GM23338 (cell line): ENCODE data around the gene STKLD1. TPM values are rescaled to one million over a fixed set of nuclear protein-coding genes. Genes with fewer than 3 reads are reported as not detected.
A peak's percentile ranks its signal among the peaks of the same experiment; 100 is the strongest.

Experiments
- ATAC-seq: fragments of 200-7000 bp; cut with Tn5 transposase; 3 replicates; pipeline ENCODE4 v1.9.1; 2020
- DNase-seq: peaks from one replicate; pipeline ENCODE4 v3.0.0-alpha.2; 2015; ENCODE audit warnings: low spot score
- H2AFZ ChIP-seq: fragments of 200-600 bp; sonication (generic); 2 replicates; pipeline ENCODE4 v1.8.0; 2016; ENCODE audit warnings: antibody characterized with exemption, mild to moderate bottlenecking, moderate library complexity
- H3F3A ChIP-seq: fragments of 200-600 bp; sonication (generic); replicated peaks from 2 replicates; pipeline ENCODE4 v1.8.0; 2017; ENCODE audit warnings: antibody characterized with exemption, mixed run types, low read depth
- H3K27ac ChIP-seq: fragments of 200-600 bp; sonication (generic); 2 replicates; pipeline ENCODE4 v1.6.1; 2016; ENCODE audit warnings: low read depth
- H3K27me3 ChIP-seq: fragments of 200-600 bp; sonication (generic); 2 replicates; pipeline ENCODE4 v1.8.0; 2016; ENCODE audit warnings: mild to moderate bottlenecking, mixed run types, moderate library complexity; ENCODE audit not compliant: insufficient read depth
- H3K36me3 ChIP-seq: fragments of 200-600 bp; sonication (generic); 2 replicates; pipeline ENCODE4 v1.8.0; 2016; ENCODE audit warnings: mild to moderate bottlenecking; ENCODE audit not compliant: insufficient read depth
- H3K4me1 ChIP-seq: fragments of 200-600 bp; sonication (generic); 2 replicates; pipeline ENCODE4 v1.8.0; 2016; ENCODE audit warnings: mild to moderate bottlenecking, moderate library complexity; ENCODE audit not compliant: insufficient read depth
- H3K4me2 ChIP-seq: fragments of 200-600 bp; sonication (generic); 2 replicates; pipeline ENCODE4 v1.7.1; 2017; ENCODE audit warnings: mixed run types
- H3K4me3 ChIP-seq: fragments of 200-600 bp; sonication (generic); 2 replicates; pipeline ENCODE4 v1.6.1; 2016; ENCODE audit warnings: mixed run types
- H3K79me2 ChIP-seq: fragments of 200-600 bp; sonication (generic); replicated peaks from 2 replicates; pipeline ENCODE4 v1.8.0; 2017; ENCODE audit warnings: mild to moderate bottlenecking; ENCODE audit not compliant: insufficient read depth
- H3K9me2 ChIP-seq: fragments of 200-600 bp; sonication (generic); 2 replicates; pipeline ENCODE4 v1.8.0; 2017; ENCODE audit not compliant: insufficient read depth
- H4K20me1 ChIP-seq: fragments of 200-600 bp; sonication (generic); replicated peaks from 2 replicates; pipeline ENCODE4 v1.8.0; 2017; ENCODE audit warnings: mild to moderate bottlenecking; ENCODE audit not compliant: insufficient read depth
- H3K27ac Mint-ChIP-seq: 2 replicates; pipeline ENCODE4 v1.8.0; 2020; ENCODE audit warnings: inconsistent platforms, mild to moderate bottlenecking, moderate library complexity, mixed read lengths
- H3K27me3 Mint-ChIP-seq: 3 replicates; pipeline ENCODE4 v1.8.0; 2022; ENCODE audit warnings: low read depth, mild to moderate bottlenecking, moderate library complexity, mixed read lengths, inconsistent platforms; ENCODE audit not compliant: insufficient read depth, poor library complexity
- H3K36me3 Mint-ChIP-seq: 3 replicates; pipeline ENCODE4 v1.8.0; 2021; ENCODE audit warnings: low read depth, mild to moderate bottlenecking, inconsistent platforms, moderate library complexity, mixed read lengths
- H3K4me1 Mint-ChIP-seq: 3 replicates; pipeline ENCODE4 v1.8.0; 2020; ENCODE audit warnings: mild to moderate bottlenecking, inconsistent platforms, mixed read lengths
- H3K4me3 Mint-ChIP-seq: 3 replicates; pipeline ENCODE4 v1.8.0; 2021; ENCODE audit warnings: moderate library complexity, mild to moderate bottlenecking, inconsistent platforms, mixed read lengths
- H3K9me3 Mint-ChIP-seq: 3 replicates; pipeline ENCODE4 v1.8.0; 2020; ENCODE audit warnings: moderate library complexity, mild to moderate bottlenecking, inconsistent platforms, mixed read lengths
- CREB1 ChIP-seq: fragments of 250-450 bp; sonication (Bioruptor Pico); IDR thresholded peaks from 2 replicates; pipeline ENCODE4 v1.5.0; 2020; ENCODE audit warnings: low read depth, mild to moderate bottlenecking, moderate library complexity
- CTCF ChIP-seq, 2 experiments: fragments of 200-600 bp in 1 of 2; sonication (generic) in 1 of 2; conservative IDR thresholded peaks; 2 replicates each; pipeline versions ENCODE4 v1.5.1 to v1.6.1; 2016 to 2017; ENCODE audit warnings: antibody characterized with exemption in 2 of 2, low read depth in 2 of 2, mild to moderate bottlenecking in 2 of 2, moderate library complexity in 1 of 2
- EZH2 ChIP-seq: fragments of 200-600 bp; sonication (generic); IDR thresholded peaks from one replicate; pipeline ENCODE4 v1.8.0; 2017; ENCODE audit warnings: antibody characterized with exemption, mild to moderate bottlenecking, low read depth; ENCODE audit not compliant: unreplicated experiment
- EZH2phosphoT487 ChIP-seq: fragments of 200-600 bp; sonication (generic); IDR thresholded peaks from one replicate; pipeline ENCODE4 v1.8.1; 2018; ENCODE audit warnings: antibody characterized with exemption; ENCODE audit not compliant: unreplicated experiment
- STAT1 ChIP-seq: IDR thresholded peaks from one replicate; pipeline ENCODE4 v1.6.1; 2016; ENCODE audit warnings: antibody characterized with exemption; ENCODE audit not compliant: unreplicated experiment
- ZNF331 ChIP-seq: fragments of 250-450 bp; sonication (Bioruptor Pico); IDR thresholded peaks from 2 replicates; pipeline ENCODE4 v1.5.0; 2020; ENCODE audit warnings: low read depth, mild to moderate bottlenecking, moderate library complexity
- polyA plus RNA-seq: library from polyadenylated mRNA; unstranded; fragments of >200 nt; fragmentation: Nextera tagmentation; extraction: Ambion mirVana; gene quantifications from 2 replicates; pipeline ENCODE4 v1.2.1, GENCODE V29; 2016
- total RNA-seq: library from RNA; depleted of rRNA; stranded (reverse); fragments of >200 nt; shearing (Covaris generic); gene quantifications from 2 replicates; pipeline ENCODE4 v1.2.3, GENCODE V29; 2014

Gene STKLD1
- total and polyA plus RNA-seq, 2 experiments from 2014 or later = 0.57 TPM; not detected in 1

DNA sequence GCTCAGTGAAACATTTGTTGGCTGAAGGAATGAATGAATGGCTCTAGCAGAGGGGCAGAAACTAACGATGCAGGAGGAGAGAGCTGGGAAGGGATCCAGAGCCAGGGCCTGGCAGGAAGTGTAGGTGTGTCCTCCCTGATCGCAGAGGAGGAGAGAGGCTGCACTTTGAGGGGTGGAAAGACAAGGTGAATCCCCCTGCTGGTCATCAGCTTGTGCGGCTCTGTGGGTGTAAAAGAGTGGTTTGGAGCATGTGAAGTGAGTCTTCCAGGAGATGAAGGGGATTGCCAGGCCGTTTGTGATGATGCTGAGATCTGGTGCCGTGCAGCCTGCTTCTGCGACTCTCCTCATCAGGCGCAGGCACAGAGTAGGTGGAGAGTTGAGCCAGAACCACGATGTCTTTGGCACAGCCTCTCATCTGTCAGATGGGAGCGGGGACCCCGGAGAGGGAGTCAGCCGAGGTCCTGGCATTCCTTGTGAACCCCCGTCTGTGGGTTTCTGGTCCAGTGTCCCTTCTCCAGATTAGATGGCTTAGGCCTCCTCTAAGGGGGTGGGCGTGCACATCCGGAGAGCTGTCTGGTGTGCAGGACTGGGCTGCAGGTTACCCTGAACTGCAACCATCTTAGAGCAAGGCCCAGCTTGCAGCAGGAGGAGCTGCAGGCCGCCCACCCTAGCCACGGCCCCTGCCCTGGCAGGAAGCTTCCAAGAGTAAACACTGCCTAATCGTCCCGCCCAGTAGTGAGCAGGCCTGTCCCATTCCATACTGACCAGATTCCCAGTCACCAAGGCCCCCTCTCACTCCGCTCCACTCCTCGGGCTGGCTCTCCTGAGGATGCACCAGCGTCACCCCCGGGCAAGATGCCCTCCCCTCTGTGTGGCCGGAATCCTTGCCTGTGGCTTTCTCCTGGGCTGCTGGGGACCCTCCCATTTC, 45.7 kb downstream of the STKLD1 start, which contains the start of gene ADAMTS13:
TSS of gene ADAMTS13 (plus strand) at position 753 of the 928 bp plus-strand sequence. CDS start at position 830, 77 bp downstream.
- no peaks in the 10 kb centered on the region for H3K27me3 ChIP-seq
- H3K4me2 ChIP-seq = no peak within 1 kb of the TSS
- H3K4me3 Mint-ChIP-seq = peak within 1 kb of the TSS; percentile 28; the same call in 1 of the 3 replicates
- no peaks in the 10 kb centered on the region for H3K9me2 ChIP-seq
- peak within 1 kb of the TSS; percentile 70; the same call in 1 of the 2 replicates for H3K27ac ChIP-seq
- 0 out of 2 replicates have a peak, but pooled peaks cover under 1% of the 10 kb centered on the region for H4K20me1 ChIP-seq
- peaks cover 7% of the 10 kb centered on the region for H3K79me2 ChIP-seq
- no peaks in the 10 kb centered on the region for H3K36me3 ChIP-seq
- no peak for TF ChIP-seq EZH2phosphoT487
- TF ChIP-seq CTCF (conservative IDR thresholded peaks at IDR 0.05; ENCODE audit: low read depth in 2 of 2) = peak; percentile 47 to 56
- DNase-seq (peak; percentile 81), ATAC-seq (peak; percentile 23)
- H3K27me3 Mint-ChIP-seq = peaks cover 12% of the 10 kb centered on the region
- no peak within 1 kb of the TSS for H2AFZ ChIP-seq
- peak within 1 kb of the TSS; percentile 34; the same call in 1 of the 2 replicates for H3K27ac Mint-ChIP-seq
- peaks cover 29% of the 10 kb centered on the region for H3K4me1 Mint-ChIP-seq
- peaks cover 8% of the 10 kb centered on the region; the same call in 1 of the 3 replicates for H3K9me3 Mint-ChIP-seq
- H3K36me3 Mint-ChIP-seq = peaks cover 8% of the 10 kb centered on the region
- H3K4me1 ChIP-seq = peaks cover 7% of the 10 kb centered on the region
- no peak within 1 kb of the TSS for H3K4me3 ChIP-seq
- peaks cover 10% of the 10 kb centered on the region for H3F3A ChIP-seq

DNA sequence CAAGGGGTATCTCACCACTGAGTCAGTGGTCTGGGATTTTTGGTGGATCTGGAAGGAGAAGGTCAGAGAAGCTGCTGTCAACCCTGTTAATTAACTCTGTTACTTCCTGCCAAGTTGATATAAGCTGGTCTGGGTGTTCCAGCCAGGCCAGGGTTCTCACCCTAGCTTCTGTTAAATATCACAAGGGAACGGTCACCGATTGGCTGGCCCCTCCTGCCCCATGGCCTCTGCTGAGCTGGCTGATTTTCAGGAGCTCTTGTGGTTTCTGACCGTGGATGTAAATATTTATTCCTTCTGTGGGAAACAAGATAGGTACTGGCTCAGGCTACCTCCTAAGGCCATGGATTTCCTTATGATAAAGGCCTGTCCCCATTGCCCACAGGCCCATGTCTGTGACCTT, 47.0 kb downstream of the STKLD1 start:
- Mint-ChIP-seq H3K36me3 (peaks cover 17% of the 10 kb centered on the region), H3K27ac (no peak overlapping the region), H3K4me3 (no peak overlapping the region), H3K27me3 (peaks cover 22% of the 10 kb centered on the region), H3K9me3 (peaks cover 19% of the 10 kb centered on the region; the same call in 2 of the 3 replicates), H3K4me1 (peaks cover 35% of the 10 kb centered on the region)
- no peak for DNase-seq
- no peaks in the 10 kb centered on the region for H3K79me2 ChIP-seq
- H3K4me1 ChIP-seq = peaks cover 11% of the 10 kb centered on the region
- H3F3A ChIP-seq = peaks cover 15% of the 10 kb centered on the region
- no peaks in the 10 kb centered on the region for H3K27me3 ChIP-seq
- no peak overlapping the region for H2AFZ ChIP-seq
- H3K9me2 ChIP-seq = no peaks in the 10 kb centered on the region
- no peak overlapping the region for H3K27ac ChIP-seq
- ATAC-seq = no peak
- no peaks in the 10 kb centered on the region for H3K36me3 ChIP-seq
- H3K4me3 ChIP-seq = no peak overlapping the region
- TF ChIP-seq STAT1 (no peak), CREB1 (CRISPR knock-in tag) (no peak), EZH2phosphoT487 (no peak), ZNF331 (CRISPR knock-in tag) (no peak), EZH2 (no peak)
- H3K4me2 ChIP-seq = no peak overlapping the region
- no peaks in the 10 kb centered on the region for H4K20me1 ChIP-seq
